ENCODE data around the gene RASGRP4.
"Not testable (repeated sequence)": the region's sequence is repeated elsewhere in the genome, so short reads cannot be mapped to it uniquely, and the experiment has no call there.

RASGRP4 gene

DNA sequence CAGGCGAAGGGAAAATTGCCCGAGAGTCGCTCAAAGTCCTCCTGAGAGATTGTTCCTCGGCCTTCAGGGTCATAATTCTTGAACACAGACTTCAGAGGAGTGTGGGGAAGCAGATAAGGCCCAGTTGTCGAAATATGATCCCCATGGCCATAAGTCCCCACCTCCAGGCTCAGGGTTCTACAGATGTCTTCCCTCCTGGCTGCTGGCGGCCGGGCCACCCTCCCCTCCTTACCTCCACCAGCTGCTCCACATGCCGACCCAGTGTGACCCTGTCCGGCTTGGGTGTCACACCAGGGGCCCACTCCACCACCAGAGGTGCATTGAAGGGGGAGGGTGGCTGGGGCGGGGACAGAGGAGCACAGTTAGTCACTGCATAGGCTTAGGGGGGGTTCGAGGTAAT is 13.1 kb downstream of the RASGRP4 start:
- DNase-seq: no peak

DNA sequence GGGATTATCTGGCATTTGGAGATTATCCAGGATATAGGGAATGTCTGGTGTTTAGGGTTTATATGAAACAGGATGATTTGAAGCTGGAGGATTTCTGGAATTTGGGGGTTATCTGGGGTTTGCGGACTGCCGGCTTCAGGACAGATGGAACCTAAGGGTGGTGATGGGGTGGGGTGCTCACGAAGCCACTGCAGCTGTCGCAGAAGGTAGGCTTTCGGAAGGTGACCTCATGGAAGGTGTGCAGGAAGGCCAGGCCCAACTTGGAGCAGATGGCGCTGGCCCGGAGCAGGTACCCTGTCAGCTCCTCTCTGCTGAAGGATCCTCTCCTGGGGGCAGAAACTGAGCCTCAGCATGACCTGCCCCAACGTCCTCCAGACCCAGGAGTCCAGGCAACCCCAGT is 13.5 kb downstream of the RASGRP4 start:
- no peak for DNase-seq

DNA sequence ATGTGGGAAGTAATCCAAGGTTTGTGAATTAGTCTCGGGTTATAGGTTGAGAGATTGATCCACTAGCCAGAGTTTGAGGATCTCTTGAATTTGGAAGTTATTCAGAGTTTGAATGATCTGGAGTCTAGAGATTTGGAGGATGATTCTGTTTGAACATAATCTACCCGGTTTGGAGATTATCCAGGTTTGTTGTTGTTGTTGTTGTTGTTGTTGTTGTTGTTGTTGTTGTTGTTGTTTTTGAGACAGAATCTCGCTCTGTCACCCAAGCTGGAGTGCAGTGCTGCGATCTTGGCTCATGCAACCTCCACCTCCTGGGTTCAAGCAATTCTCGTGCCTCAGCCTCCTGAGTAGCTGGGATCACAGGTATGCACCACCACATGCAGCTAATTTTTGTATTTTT is 14.1 kb downstream of the RASGRP4 start:
- DNase-seq: not testable (repeated sequence)

DNA sequence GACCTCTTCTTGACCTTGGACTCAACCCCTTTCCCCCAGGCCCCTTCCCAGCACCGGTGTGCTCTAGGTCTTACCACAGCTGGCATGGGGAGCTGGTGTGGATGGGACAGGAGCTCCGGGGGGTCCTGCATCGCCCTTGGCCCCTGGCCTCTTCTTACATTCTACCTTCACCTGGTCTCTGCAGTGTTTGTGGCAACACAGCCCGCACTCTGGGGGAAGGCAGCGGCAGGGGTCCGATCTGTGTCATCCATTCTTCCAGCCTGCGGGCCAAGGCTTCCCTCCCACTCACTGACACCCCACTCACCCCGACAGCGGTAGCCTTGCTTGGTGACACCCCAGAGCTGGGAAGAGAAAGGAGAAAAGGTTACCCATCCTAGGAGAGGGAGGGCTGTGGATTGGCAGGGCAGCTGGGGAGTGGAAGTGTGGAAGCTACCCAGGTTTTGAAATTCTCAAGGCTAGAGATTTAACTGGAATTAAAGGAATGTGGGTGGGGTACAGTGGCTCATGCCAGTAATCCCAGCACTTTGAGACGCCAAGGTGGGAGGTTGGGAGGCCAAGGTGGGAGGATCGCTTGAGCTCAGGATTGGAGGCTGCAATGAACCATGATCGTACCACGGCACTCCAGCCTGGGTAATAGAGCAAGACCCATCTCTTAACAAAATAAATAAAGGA is 14.8 kb downstream of the RASGRP4 start:
- no peak for DNase-seq

DNA sequence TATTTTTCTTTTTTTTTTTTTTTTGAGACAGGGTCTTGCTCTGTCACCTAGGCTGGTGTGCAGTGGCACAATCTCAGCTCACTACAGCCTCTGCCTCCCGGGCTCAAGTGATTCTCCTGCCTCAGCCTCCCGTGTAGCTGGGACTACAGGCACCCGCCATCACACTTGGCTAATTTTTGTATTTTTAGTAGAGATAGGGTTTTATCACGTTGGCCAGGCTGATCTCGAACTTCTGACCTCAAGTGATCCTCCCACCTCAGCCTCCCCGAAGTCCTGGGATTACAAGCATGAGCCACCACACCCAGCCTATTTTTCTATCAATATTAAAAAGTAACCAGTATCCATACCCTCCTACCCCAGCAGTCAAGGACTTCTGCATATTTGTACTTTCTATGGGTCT is 15.6 kb downstream of the RASGRP4 start:
- DNase-seq: not testable (repeated sequence)

DNA sequence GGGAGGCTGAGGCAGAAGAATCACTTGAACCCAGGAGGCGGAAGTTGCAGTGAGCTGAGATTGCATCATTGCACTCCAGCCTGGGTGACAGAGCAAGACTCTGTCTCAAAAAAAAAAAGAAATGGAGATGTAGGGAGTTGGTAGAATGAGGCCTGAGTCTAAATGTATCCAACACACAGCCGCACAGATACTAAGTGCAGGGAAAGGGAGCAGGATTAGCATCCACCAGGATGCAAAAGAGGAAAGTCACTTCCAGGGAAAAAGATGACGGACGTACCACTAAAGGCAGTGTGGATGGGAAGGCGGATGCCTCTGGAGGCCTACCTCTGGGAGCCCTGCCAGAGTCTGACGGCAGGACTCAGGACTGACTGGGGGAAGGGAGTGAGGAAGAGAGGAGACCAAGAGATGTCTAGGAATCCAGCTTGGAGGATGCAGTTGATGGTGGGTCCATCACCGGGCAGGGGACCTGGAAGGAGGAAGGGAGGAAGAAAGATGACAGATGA is 16.3 kb downstream of the RASGRP4 start:
- DNase-seq: no peak

DNA sequence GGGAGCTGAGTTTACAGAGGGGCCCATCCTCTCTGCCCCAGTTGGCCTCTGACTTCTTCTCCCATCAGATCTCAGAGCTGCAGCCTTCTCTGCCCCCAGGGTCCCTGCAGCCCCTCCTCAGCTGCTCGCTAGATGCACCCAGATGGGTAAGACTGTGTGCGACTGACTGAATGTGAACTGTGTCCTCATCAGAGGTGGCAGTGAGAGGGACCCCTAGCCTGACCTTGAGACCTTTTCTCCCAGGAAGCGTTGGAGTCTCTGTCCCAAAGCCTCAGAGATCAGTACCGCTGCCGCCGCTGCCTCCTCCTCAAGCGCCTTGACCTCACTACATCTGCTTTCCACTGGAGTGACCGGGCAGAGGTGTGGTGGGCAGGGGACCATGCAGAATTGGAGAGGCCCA is 20.7 kb downstream of the RASGRP4 start:
- DNase-seq: no peak

DNA sequence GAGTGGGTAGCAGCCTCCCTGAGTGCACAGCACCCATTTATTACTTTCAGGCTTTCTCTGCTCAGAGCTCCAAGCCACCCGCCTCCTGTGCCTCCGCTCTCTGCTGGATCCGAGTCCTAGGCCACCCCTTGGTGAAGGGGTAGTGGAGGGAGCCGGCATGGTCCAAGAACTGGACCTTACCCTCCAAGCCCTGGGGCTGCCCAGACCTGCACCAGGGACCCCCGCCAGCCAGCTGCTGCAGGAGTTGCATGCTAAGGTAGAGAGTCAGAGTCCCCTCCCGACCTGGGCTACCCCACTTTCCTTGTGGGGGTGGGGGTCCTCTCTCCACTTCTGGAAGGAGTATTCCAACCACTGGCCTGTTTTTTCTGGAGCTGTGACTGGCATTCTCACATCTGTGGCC is 21.2 kb downstream of the RASGRP4 start:
- no peak for DNase-seq

DNA sequence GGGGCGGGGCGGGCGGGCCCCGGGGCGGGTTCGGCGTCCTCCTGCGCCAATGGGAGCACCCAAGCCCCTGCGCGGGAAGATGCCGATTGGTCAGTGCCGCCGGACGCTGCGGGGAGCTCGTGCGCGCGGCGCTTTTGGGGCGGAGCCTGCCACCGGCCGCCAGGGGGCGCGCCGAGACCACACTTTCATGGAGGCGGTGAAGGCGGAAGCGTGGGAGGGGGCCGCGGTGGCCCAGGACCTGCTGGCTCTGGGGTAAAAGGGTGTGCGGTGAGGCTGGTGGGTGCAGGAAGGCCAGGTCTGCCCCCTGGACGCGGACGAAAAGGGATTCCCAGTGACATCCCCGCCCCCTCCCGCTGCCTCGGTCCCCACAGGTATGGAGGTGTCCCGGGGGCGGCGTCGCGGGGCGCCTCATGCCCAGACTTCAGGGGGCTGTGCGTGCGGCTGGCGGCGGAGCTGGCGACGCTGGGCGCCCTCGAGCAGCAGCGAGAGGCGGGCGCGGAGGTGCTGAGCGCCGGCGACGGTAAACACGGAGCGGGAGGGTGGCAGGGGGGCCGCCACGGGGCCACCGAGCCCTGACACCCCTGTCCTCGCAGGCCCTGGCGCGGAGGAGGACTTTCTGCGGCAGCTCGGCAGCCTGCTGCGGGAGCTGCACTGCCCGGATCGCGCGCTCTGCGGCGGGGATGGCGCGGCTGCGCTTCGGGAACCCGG is 22.9 kb downstream of the RASGRP4 start, which contains the start of gene FAM98C:
Gene FAM98C (plus strand): TSS at position 127 of the 708 bp plus-strand sequence. CDS start 61 bp downstream, at position 188.
- peak; percentile 71 for DNase-seq

DNA sequence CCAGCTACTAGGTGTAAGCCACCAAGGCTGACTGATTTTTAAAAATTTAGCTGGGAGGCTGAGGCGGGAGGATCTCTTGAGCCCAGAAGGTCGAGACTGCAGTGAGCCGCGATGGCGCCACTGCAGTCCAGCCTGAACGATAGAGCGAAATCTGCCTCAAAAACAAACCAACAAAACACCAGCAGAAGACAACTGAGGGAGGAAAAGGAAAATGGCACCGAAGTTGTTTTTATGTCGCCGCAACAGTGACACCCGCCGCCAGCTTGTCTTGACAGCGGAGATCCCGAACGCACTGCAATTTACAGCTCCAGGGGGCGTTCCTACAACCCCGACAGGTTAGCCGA is 23.4 kb downstream of the RASGRP4 start:
- no peak for DNase-seq

DNA sequence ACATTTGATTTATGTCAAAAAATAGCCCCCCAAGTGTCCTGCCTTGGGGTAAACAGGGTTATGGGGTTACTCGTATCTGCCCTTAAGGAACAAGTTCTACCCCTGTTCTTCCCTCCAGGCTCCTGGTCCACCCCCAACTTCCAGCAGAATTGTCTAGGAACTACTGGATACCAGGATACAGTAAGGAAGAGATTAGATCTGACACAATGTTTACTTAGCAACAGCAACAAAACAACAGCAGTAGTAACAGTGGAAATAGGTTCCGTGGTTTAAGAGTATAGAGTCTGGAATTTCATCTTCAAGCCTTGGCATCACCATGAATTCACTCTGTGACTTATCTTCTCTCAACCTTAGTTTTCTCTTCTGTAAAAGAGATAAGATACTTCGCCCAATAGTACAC is 24.9 kb downstream of the RASGRP4 start:
- no peak for DNase-seq

DNA sequence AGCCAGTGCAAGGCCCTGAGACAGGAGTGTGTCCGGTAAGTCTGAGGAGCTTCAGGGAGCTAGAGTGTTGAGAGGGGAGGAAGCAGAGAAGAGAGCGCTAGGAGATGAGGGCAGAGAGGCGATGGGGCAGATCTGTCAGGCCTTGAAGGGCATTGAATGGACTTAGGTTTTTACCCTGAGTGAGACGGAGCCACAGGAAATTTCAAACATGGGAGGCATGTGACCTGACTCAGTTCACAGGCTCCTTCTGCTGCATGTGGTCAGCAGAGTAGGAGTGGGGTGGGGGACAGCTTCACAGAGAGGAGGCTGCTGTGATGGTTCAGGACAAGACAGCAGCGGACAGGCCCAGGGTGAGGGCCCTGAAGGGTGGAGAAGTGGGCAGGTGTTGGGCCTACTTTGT is 25.7 kb downstream of the RASGRP4 start:
- no peak for DNase-seq

DNA sequence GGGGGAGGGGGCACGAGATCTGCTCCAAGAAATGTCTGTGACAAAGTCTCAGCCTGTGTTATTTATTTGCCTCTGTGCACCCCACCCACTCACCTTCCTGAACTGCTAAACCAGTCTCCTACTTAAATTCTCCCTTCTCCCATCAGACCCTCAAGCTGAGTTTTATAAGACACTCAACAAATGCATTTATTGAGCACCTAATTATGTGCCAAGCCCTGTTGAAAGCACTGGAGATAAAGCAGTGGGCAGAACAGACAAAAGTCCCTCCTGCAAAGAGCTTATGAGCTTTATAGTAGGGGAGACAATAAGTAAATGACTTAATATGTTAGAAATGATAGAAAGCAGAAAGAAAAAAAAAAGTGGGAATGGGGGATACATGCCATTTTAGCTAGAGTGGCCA is 26.5 kb downstream of the RASGRP4 start:
- DNase-seq: no peak

DNA sequence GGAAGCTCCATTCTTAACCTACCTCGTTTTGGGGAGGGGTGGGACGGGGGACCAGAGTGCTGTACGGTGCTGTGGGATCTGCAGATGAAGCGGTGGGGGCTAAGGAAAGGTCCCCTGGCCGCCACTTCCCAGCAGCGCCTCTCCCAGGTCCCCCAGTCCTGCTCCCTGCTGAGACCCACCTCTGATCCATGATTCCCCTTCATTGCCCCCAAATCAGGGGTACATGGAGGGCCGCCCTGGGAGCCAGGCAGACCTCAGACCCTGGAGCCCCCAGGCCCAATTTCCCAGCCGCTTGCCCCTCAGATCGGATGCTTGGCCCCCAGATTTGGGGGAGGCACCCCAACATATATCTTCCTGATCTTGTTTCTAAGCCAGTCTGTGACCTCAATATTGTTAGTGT is 26.9 kb downstream of the RASGRP4 start:
- DNase-seq: no peak

DNA sequence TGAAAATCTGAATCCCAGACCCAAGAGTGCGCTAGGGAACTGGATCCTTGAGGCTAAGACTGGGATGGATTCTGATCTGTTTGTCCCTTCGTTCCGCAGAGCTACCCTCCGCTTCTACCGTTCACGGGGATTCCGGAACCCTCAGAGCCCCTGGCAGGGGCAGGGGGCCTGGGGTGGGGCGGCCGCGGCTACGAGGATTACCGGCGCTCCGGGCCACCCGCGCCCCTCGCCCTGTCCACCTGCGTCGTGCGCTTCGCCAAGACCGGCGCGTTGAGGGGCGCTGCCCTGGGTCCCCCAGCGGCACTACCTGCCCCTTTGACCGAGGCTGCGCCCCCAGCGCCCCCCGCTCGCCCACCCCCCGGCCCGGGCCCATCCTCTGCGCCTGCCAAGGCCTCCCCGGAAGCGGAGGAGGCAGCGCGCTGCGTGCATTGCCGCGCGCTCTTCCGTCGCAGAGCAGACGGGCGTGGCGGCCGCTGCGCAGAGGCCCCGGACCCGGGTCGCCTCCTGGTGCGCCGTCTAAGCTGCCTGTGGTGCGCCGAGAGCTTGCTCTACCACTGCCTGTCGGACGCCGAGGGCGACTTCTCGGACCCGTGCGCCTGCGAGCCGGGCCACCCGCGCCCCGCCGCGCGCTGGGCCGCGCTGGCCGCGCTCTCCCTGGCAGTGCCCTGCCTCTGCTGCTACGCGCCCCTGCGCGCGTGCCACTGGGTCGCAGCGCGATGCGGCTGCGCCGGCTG is 30.5 kb downstream of the RASGRP4 start:
- DNase-seq: no peak

DNA sequence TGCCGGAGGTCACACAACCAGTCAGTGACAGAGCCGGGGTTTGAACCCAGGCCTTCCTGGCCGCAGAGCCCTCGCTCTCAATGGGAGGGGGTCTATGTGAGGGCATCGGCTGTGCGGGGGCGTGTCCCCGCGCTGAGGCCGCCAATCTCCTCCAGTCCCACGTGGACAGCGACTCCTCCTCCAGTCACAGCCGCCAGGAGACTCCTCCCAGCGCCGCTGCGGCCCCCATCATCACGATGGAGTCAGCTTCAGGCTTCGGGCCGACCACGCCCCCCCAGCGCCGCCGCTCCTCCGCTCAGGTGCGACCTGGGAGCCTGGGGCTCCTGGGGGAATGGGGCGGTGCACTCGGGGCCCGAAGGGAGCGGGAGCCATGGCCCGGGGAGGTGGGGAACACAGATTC is 31.5 kb downstream of the RASGRP4 start:
- no peak for DNase-seq

DNA sequence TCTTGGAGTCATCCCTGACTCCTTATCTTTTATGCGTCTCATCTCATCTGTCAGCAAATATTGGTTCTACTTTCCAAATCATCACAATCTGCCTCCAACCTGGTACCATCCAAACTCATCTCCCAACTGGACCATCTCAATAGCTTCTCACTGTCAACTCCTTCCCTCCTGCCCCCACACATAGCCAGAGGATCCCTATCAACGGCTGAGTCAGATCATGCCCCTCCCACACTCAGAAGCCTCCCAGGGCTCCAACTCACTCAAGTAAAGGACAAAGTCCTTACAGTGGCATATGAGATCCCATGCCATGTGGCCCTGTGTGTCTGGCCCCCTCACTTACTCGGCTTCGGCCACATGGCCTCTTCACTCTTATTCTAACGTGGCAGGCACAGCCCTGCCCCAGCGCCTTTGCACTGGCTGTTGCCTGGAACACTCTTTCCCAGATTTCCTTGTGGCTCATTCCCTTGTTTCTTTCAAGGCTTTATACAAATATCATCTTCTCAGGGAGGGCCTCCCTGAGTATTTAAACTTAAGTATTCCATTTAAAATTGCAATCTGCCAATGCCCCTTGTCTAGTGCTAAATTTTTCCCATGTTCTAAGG is 33.2 kb downstream of the RASGRP4 start:
- no peak for DNase-seq

DNA sequence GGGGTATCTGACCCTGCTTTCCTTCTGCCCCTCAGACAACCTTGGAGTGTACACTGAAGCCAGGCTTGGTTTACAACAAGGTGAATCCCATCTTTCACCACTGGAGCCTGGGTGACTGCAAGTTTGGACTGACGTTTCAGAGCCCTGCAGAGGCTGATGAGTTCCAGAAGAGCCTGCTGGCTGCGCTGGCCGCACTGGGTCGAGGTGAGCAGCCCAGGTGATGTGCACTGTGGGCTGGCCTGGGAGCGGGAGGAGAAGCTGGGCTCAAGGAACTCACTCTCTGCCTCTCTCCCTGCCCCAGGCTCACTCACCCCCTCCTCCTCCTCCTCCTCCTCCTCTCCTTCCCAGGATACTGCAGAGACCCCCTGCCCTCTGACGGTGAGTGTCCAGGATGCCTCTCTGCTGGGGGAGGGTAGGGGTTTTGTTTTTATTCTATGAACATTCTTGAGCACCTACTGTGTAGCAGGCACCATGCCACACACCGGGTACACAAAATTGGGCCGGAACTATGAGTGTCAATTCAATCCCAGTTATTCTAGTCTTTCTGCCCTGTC is 34.0 kb downstream of the RASGRP4 start:
- DNase-seq: no peak

DNA sequence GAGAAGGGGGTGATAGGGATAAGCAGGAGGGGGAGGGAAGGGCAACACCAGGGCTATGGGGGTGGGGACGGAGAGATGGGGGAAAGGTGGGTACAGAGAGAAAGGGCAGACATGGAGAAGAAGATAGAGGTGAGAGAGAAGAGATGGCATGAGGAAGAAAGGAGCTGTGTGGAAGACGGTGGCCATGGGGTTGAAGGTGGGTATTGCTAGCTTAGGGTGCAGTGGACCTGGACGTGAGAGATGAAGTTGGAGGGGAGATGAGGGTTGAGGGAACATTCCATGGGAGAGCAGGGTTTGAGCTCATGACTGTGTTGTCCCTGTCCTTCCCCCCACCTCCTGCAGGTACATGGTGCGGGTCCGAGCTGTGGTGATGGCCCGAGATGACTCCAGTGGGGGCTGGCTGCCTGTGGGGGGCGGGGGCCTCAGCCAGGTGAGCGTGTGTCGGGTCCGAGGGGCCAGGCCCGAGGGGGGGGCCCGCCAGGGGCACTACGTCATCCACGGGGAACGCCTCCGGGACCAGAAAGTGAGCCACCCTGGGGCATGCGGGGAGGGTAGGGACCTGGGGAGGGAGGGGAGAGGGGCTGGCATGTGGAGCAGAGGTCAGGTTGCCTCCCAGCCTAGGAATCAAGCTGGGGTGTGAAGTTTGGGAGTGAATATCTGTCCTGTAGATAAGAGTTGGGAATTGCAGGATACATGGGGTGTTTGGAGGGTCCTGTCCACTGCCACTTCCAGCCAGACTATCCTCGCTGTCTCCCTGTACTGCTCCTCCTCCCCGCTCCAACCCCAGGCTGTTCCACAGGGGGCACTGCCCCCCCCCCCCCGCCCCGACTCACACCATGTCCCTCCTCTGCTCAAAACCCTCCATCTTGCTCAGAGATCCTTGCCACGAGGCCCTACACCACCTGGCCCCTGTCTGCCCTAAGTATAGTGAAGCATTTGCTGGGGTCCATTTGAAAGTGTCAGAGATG is 35.8 kb downstream of the RASGRP4 start:
- DNase-seq: no peak

DNA sequence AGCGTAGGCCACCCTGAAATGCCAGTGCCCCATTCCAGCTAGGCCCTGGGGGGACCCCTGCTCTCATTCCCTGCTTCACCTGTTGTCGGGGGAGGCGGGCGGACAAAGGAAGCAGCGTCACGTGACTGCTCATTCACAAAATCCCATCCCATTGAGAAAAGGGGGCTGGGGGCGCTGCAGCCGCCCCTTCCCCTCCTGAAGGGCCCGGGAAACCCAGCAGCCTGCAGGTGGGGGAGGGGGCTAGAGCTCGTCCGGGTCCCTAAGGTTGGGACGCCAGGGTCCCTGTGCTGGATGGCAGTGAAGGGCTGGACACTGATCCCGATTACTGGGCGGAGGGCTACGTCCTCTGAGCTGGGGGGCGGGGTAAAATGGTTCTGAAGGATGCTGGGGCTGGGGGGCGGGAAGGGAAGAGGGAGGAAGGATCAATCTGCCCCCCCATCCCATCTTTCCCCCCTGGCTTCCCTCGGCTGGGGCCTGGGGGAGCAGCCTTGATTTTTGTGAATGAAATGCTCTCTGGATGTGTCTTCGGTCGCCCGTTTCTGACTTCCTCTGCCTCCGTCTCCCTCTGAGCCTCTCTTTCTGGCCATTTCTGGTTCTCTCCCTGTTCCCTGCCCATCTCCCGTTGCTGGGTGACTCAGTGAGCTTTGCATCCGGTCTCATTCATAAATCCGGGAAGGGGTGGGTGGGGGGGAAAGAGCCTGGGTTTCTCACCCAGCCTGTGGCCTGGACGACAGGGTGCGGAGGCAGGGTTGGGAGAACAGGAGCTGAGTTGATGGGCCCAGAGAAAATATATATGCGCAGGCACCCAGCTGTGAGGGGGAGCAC is 36.7 kb downstream of the RASGRP4 start:
- DNase-seq: no peak
